IPS-18c (cell line): ENCODE measurements around the gene FER1L5.

ENCODE experiments used
- H3K4me3 ChIP-seq: 2 replicates; pipeline ENCODE4 v1.7.0; 2013; ENCODE audit warnings: low read depth, mild to moderate bottlenecking, low read length, moderate library complexity; ENCODE audit not compliant: insufficient read depth
- H3K9me3 ChIP-seq: one replicate; pipeline ENCODE4 v1.6.1; 2013; ENCODE audit warnings: mild to moderate bottlenecking, low read length, moderate library complexity; ENCODE audit not compliant: control insufficient read depth, insufficient read depth

The FER1L5 gene

GRCh38 chr2:96700086-96700485 is 57.5 kb downstream of the FER1L5 start:
- H3K4me3 ChIP-seq = no peak overlapping the region
- H3K9me3 ChIP-seq = peaks cover 2% of the 10 kb centered on the region

DNA sequence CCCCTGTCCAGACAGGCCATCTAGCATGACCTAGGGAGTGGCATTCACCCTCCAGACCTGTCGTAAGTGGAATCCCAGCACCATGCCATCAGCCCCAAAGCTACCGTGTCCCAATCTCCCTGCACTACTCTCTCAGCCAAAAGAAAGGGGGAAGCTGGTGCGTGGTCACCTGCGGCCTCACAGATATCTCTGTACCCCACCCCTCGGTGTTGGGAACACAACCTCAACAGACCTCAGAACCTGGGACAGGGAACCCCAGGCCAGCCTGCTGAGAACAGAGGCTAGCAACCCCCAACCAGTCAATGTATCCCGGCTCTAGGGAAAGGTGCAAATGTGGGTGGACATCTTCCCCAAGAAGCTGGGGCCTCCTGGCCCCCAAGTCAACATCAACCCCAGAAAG is 59.1 kb downstream of the FER1L5 start:
- peaks cover 2% of the 10 kb centered on the region for H3K9me3 ChIP-seq
- H3K4me3 ChIP-seq = no peak overlapping the region

GRCh38 chr2:96702098-96702785 is 59.7 kb downstream of the FER1L5 start:
- peaks cover 2% of the 10 kb centered on the region for H3K9me3 ChIP-seq
- H3K4me3 ChIP-seq = no peak overlapping the region

GRCh38 chr2:96703021-96703751 is 60.6 kb downstream of the FER1L5 start:
- Histone ChIP-seq H3K9me3 (no peaks in the 10 kb centered on the region), H3K4me3 (no peak overlapping the region)

- no peak overlapping the region for H3K4me3 ChIP-seq
- no peaks in the 10 kb centered on the region for H3K9me3 ChIP-seq
Observed at GRCh38 chr2:96710985-96711384, 68.4 kb downstream of the FER1L5 start.

DNA sequence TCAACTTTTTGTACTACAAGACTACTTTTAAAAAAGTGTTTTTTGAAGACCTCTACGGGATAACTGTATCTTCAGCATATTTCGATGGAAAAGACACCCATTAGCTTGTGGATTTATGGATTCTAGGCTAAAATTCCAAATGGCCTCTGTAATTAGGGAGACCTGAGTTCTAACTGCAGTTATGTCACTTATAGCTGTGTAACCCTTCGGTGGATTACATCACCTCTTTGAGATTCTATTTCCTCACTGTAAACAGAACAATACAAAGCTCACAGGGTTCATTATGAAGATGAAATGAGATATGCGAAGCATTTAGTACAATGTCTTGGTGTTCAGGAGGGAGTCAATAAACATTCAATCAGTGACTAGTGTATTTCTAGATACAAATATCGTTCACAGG is 73.1 kb downstream of the FER1L5 start:
- H3K4me3 ChIP-seq = no peak overlapping the region
- no peaks in the 10 kb centered on the region for H3K9me3 ChIP-seq

DNA sequence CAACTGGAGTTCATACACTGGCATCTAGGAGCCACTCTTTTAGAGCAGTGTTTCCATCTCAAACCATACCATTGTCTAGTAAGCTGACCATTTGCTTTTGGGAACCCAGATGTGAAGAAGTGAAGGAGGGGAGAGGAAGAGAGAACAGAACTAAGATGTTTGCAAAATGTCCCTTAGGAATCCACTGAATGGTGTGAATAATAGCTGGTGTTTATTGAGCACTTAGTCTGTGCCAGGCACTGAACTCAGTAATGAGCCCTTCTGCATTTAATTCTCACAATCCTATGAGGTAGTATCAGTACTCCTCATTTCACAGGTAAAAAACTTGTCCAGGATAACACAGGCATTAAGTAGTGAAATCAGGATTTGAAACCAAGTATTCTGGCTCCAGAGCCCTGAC is 73.8 kb downstream of the FER1L5 start:
- no peak overlapping the region for H3K4me3 ChIP-seq
- H3K9me3 ChIP-seq = no peaks in the 10 kb centered on the region

DNA sequence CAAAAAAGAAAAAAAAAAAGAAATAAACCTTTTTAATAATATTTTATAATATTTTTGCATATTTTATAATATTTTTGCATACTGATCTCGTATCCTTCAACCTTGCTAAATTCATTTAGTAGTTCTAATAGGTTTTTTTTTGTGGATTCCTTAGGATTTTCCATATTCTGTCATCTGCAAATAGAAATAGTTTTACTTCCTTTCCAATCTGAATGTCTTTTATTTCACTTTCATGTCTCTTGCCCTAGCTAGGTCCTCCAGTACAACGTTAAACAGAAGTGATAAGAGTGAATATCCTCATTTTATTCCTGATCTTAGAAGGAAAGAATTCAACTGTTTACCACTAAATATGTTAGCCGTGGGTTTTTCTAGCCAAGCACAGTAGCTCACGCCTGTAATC is 83.6 kb downstream of the FER1L5 start:
- H3K9me3 ChIP-seq = no peaks in the 10 kb centered on the region

DNA sequence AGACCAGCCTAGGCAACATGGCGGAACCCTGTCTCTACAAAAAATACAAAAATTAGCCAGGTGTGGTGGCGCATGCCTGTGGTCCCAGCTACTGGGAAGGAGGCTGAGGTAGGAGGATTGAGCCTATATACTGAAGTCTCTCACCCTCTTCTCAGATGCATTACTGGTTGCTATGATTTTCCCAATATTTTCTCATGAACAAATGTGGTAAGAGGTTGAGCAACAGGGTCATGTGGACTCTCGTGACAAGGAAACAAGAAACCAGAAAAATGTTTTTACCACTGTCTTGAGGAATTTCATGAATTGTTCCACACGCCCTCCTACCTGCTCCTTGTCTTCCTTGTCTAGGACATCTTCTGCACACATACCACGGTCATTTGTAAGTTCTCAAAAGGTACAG is 84.9 kb downstream of the FER1L5 start:
- Histone ChIP-seq H3K4me3 (no peak overlapping the region), H3K9me3 (no peaks in the 10 kb centered on the region)

More for the DNA sequence above, 83.6 kb downstream of the FER1L5 start:
- no peak overlapping the region for H3K4me3 ChIP-seq

DNA sequence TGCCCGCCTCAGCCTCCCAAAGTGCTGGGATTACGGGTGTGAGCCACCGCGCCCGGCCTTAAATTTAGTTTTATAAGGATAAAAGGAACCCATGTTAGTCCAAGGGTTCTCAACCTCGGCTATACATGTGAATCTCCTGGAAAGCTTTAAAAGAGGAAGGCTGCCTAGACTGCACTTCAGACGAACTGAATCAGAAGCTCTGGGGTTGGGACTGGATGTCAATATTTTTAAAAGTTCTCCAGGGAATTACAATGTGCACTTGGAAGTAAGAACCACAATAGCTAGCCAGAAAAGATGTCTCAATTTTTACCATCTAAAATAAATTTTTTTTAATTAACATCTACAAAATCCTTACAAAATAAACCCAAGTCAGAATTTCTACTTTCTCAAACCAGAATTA is 87.2 kb downstream of the FER1L5 start:
- H3K9me3 ChIP-seq = no peaks in the 10 kb centered on the region
- H3K4me3 ChIP-seq = no peak overlapping the region

DNA sequence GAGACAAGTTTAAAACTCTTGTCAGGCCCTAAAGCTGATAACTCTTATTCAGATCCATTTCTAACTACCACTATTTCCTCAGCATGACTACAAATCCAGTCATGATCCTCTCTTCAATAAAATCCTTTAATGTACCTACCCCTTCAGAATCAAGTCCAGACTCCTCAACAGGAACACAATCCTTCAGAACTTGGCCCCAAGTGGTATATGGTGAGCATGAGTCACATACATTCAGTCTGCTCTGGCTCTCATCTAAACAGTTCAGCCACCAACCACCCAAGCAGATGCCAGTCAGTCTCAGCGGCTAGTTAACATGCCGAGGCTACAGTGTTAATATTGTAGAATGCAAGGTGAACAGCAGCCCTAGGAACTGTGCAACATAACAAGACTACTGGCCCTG is 87.6 kb downstream of the FER1L5 start:
- H3K4me3 ChIP-seq = no peak overlapping the region
- no peaks in the 10 kb centered on the region for H3K9me3 ChIP-seq

DNA sequence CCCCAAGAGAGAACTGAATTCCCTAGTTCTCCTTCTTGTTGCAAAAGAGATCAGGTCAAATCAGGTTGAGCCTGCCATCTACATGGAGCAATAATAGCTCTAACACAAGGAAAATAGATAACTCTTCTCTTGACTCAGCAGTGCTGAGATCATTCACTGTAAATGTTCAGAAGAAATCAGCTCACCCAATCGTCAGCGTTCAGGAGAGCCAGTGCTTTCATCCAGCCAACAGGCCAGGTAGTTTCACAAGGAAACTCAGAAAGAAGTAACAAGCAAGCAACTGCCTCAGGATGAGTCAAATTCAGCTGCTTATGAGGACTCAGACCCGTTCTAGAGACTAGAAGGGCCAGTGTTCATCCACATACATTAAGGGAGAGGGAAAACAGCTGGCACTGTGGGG is 91.4 kb downstream of the FER1L5 start:
- H3K9me3 ChIP-seq = no peaks in the 10 kb centered on the region

DNA sequence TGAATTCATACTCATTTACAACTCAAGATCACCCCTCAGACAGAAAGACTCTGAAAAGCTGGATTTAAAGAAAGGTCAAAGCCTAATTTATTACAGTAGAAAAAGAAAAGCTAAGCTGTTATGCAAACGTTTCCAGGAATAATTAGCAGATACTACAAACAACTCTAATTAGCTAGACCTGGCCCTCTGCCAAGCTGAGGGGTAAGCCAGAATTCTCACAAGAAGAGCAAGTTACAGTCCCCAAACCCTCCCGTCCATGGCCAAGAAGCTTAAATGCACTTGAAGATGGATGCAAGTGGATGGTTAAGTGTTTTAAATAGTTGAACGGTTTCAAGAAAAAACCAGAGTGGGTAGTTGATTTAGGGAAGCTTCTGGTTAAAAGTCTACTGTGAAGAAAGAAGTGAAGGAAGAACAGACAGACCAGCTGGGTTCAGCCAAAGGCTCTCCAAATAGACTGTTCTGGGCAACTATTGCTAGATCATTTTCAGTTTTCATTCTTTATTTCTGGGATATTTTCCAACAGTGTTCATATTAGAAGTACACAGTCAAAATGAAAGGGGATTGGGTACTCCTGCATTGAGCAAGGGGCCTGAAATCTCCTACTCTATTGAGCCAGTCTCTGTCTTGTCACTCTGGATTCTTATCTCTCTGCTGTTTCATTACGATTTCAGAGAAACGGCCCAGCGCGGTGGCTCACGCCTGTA is 92.5 kb downstream of the FER1L5 start:
- H3K4me3 ChIP-seq = no peak overlapping the region
- no peaks in the 10 kb centered on the region for H3K9me3 ChIP-seq

More for the DNA sequence above, 91.4 kb downstream of the FER1L5 start:
- H3K4me3 ChIP-seq = no peak overlapping the region

GRCh38 chr2:96737251-96737650 is 94.7 kb downstream of the FER1L5 start:
- Histone ChIP-seq H3K4me3 (no peak overlapping the region), H3K9me3 (no peaks in the 10 kb centered on the region)

DNA sequence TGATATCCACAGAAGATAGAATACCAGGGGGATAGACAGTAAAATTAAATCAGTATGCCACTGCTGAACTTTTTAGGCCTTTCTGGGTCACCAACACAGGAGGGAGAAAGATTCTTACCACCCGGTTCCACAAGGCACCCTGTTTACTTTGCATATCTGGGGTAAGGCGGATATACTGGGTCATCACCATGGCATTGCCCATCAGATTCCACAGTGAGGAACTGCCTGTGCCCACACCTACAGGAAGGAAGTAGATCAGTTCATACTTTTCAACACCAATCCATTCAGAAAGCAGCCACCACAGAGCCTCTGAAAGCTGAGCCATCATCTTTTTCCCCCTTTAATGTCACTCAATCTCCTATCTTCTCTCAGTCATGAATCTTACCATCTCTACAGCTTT is 95.3 kb downstream of the FER1L5 start:
- no peak overlapping the region for H3K4me3 ChIP-seq
- no peaks in the 10 kb centered on the region for H3K9me3 ChIP-seq

GRCh38 chr2:96739076-96739632 is 96.6 kb downstream of the FER1L5 start:
- Histone ChIP-seq H3K9me3 (no peaks in the 10 kb centered on the region), H3K4me3 (peak overlapping the region; percentile 88)

DNA sequence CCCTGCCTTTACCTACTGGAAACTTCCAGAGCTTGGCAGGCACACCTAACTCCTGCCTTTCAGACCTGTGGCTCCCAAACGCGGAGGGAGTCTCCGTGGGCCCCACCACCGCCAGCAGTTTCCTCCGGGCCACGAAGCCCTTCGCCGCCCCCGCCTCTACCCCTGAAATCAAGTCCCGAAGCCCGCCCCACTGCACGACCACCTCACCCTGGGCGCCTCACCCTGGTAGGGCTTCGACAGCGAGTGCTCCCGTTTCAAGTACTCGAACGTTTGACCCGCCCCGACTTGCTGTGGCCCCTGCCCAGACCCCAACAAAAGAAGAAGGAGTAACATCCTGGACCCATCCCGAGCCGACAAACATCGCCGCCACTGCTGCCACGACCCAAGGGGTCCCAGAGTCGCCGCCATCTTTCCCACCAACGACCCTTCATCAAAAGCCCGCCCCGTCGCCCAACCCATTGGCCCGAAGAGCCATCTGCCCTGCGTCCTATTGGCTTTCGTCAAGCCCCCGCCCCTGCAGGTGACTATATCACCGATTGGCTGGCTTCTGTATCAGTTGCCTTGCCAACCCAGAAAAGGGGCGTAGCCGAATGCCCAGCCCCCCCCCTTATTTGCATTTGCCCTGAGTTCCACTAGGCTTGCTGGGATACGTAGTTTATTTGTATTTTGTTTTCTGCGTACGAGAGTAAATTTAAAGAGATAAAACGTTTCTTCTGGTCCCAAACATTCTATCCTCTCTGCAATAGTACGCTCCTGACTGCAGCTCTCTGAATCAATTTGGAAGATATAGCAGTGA is 97.3 kb downstream of the FER1L5 start, which contains the start of gene LMAN2L:
TSS of gene LMAN2L (minus strand) at position 432 of the 796 bp plus-strand sequence. CDS start at position 408, 24 bp downstream.
- peak within 1 kb of the TSS; percentile 88 for H3K4me3 ChIP-seq
- H3K9me3 ChIP-seq = no peaks in the 10 kb centered on the region
